Stimulated activated CD8-positive, alpha-beta memory T cell treated with anti-CD3 and anti-CD28 coated beads, Interleukin-4, amount 100 ng/mL, for 24 hours (primary cell): ENCODE data around the gene HAPLN2.
A peak's percentile ranks its signal among the peaks of the same experiment; 100 is the strongest.
"Not testable (repeated sequence)": the region's sequence is repeated elsewhere in the genome, so short reads cannot be mapped to it uniquely, and the experiment has no call there.

Experiments used
- DNase-seq: peaks from one replicate; pipeline ENCODE4 v3.0.0-alpha.2; 2020; ENCODE audit warnings: low read depth

The HAPLN2 gene

DNA sequence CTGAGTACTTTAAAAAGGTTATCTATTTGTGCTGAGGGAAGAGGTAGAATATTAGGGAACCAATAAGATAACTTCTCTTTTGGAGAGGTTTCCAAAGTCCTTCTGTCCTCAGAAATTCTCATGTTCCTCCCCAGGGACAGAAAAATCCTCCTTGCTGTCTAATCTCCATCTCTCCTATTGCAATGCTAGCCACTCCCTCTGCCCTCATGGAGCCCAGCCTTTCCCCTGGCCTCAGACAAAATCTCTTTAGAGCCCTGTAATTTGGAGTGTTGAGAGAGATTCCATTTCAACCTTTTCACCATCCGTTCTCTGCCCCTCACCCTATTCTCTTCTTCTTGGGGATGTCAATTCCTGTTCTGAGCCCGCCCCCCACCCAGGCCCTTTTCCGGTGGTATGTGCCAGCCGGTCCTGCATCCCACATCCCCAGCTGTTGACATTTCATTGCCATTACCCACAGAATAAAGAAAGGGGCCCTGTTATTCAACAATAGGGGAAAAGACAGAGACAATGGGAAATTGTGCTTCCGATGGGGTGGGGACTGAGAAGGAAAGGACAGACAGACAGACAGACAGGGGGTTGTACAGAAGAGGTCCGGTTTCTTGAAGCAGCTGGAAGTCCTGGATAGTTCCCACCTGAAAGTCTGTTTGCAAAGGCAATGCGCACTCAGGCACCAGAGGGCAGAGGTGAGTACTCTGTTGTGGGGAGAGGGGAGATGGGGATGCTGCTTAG lies at the start of gene HAPLN2:
TSS of gene HAPLN2 (plus strand) at position 563 of the 729 bp plus-strand sequence. CDS start 4,076 bp downstream, outside the sequence.
- DNase-seq = no peak

DNA sequence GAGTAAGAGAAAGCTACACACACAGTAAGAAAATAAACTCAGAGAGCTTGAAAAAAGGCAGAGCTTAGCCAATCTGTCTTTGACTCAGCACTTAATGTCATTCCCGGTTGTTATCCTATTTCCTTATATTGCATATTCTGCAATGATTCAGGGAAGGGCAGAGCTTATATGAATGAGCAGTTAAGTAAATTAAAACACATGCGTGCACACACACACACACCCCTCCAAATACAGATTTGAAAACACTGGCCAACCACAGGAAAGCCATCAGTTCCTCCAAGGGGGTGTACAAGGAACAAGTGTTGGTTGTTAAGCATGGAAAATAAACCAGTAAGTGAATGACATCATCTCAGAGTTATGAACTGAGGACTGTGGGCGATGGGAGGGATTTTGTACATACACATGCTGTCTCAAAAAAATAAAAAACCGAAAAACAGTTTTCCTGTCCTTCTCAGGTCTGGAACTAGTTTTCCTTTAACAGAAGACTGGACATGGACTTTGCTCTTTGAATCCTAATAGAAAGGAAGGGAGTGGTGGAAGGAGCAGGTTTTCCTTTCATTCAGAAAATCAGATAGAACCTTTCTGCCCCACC lies 47.9 kb upstream of the HAPLN2 start:
- no peak for DNase-seq

DNA sequence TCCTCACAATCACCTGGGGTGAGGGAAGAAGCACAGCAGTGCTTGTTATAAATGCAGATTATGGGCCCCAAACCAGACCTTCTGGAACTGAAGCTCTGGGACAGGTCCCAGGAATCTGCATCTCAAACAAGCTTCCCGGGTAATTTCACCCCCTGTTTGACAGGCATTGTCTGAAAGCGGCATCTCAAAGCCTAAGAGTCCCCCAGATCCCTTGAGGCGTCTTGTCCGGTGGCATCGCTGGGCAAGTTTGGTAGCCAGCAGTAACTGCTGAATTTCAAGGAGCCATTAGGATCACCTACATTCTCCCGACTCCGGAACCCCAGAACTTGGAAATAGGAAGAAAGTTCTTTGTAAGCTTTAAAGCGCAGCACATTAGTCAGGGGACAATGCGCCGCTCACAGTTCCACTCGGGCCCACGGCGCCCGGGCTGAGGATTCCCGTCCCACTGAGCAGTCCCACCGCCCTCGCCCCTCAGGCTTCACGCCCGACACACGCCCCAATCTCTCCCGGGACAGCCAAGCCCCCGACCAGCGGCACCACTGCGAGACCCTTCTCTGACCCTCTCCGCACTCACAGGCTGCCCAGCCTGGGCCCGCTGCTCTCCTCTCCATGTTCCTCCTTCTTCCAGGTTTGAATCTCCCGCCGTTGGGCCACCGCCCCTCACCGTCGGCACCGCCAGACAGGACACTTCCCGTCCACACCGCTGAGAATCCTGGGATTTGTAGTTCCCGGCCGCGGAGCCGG lies 47.1 kb upstream of the HAPLN2 start, which contains the start of gene IQGAP3:
TSS of gene IQGAP3 (minus strand) at position 647 of the 744 bp plus-strand sequence. CDS start at position 611, 36 bp downstream.
- peak; percentile 53 for DNase-seq

DNA sequence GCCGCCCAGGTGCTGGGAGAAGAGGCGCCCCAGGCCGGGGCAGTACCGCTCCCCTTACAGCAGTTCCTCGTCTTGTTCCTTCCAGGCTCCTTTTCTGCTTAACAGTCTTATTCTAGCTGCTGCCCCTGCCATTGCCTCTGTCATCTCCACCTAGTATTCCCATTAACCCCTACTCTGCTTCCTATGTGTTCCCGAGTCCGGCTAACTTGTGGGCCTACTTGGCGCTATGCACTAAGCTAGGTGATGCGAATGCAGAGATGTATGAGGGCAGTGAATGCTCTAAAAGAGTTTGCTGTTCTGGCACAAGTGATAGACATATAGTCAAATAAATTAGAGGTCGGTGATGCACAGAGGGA lies 46.6 kb upstream of the HAPLN2 start:
- no peak for DNase-seq

DNA sequence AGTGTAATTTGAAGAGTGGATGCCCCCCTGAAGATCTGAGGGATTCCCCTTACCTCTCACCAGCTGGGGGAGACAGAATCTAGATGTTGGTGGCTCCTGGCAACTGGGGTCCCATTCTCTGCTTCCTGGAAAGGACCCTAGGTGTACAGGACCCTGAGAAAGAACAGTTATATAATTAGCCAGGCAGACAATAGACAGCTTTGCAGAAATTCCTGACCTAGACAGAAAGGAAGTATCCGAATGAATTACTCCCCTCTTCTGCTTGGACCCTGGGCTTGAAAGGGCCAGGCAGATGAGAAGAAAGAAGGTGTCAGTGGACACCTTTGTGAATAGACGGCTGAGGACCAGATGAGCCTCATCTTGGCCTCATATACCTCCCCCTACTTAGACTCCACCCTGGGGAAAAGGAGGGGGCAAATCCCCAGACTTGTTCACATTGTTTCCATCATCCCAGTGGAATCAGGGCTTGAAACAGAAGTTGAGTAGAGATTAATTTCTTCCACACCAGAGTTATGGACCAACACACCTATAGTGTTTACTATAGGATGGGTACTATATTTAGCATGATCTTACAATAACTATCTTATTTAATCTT lies 45.1 kb upstream of the HAPLN2 start:
- DNase-seq = no peak

DNA sequence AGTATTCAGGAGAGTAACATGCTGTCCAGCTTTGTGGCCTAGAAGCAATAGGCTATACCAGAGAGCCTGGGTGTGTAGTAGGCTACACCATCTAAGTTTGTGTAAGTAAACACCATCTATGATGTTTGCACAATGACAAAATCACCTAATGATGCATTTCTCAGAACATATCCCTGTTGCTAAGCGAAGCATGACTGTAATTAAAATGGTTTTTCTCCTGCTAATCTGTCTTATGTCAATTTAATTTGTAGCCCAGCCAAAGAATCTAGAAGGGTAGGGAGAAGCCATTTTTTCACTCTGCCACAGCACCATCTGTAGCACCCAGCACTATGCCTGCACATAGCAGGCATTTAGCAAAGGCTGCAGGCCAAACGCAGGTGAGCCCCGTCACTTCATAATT lies 41.7 kb upstream of the HAPLN2 start:
- DNase-seq = no peak

DNA sequence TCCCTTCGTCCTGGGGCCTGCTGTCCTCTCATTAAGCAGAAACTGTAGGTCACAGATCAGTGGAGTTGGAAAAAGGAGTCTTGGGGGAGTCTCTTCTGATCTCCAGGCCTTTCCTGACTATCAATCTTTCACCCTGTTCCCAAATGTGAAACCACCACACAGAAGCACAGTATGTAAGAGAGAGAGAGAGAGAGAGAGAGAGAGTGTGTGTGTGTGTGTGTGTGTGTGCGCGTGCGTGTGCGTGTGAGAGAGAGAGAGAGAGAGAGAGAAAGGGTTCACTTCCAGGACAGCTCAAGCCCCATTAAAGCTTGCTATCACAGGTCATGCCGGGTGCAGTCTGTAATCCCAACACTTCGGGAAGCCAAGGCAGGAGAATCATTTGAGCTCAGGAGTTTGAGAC lies 41.2 kb upstream of the HAPLN2 start:
- DNase-seq = no peak

DNA sequence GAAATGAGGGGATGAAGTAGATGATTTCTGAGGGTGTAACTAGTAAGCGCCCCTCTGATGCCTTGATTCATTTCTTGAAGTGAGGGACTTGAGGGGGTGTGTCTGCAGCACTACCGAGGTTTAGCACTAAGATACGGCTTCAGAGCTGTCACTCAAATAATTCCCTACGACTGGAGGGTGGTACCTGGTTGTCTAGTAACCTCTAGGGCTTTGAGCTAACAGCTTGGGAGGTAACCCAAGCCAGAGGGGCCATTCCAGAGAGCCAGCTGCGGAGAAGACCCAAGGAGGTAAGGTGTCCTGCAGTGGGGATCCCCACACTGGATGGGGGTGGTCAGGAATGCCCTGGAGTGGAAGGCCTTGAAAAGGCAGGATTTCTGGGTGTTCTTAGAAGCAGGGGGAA lies 39.7 kb upstream of the HAPLN2 start, which contains the start of gene TTC24:
TSS of gene TTC24 (plus strand) at position 252 of the 400 bp plus-strand sequence. CDS start 1,642 bp downstream, outside the sequence.
- DNase-seq = no peak

DNA sequence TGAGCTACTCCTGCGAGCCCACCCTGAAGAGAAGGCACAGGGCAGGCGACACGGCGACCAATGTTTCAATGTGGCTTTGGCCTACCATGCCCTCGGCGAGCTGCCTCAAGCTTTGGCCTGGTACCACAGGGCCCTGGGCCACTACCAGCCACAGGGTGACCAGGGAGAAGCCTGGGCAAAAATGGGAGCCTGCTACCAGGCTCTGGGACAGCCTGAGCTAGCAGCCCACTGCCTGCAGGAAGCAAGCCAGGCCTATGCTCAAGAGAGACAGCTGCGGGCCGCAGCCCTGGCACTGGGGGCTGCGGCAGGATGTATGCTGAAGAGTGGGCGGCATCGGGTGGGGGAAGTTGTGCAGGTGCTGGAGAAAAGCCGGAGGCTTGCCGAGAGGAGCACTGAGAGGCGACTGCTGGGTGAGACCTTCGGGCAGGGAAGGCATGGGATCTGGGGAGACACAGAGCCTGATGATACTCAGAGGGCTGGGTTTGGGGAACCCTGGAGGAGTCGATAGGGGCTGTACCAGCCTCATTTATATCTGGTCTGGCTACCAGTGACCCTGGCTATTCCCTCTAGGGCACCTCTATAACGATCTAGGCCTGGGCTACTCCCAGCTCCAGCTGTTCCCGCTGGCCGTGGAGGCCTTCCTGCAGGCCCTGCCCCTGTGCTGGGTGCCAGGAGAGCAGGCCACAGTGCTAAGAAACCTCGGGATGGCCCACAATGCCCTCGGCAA lies 37.4 kb upstream of the HAPLN2 start:
- peak; percentile 55 for DNase-seq

DNA sequence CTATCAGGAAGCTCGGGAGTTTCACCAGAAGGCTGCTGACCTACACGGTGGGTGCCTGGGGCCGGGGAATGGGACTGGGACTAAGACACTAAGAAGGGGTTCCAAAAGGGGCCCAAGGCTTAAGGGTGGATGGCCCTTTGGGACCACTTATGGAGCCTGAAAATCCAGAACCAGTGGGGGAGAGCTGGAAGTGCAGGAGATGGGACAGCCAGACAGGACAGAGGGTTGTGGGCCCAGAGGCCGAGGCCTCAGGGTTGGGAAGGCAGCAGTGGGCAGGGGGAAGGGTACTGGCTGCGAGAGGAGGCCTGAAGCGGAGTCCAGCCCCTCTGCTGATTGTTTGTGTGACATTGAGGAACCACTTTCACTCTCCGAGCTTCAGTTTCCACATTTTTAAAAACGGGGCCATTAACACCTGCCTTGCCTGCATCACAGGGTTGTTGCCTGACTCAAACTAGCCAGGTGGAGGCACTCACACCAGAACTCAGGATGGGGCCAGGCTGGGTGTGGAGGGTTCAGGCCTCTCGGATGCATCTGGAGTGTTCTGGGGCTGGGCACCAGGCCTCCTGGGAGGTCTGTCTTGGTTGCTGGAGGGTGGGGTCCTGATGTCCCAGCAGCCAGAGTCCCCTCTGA lies 36.7 kb upstream of the HAPLN2 start:
- DNase-seq = no peak

DNA sequence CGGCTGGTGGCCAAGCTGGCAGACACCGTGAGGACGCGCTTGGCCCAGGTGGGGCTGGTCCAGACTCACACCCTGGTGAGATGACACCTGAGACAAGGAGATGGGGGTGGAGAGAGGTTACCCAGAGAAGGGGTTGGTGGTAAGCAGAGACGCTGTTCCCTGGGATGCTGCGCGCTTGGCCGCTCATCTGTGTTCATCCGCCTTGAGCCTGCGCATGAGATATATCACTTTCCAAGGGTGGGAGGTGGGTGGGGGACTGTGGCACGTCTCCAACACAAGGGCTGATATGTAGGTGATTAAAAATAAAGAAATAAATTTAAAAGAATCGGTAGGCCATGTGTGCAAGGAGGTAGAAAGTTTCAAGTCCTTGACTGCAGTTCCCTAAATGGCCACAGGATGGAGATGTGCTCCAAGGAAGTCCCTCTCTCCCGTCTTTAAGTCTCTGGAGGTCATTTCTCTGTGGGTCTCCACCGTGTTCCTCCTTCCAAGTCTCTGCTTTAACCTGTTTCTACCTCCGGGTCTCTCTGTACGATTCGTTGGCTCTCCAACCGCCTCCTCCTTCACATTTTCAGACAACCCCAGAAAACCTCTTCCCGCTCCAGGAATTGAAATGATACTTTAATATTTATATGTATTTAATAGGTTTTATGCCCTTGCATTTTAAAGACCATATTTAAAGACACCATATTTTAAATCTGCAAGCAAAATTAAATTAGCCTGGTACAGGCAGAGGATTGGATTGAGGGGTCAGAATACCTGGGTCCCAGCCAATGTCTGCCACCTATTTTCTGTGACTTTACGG lies 35.2 kb upstream of the HAPLN2 start:
- peak; percentile 49 for DNase-seq

DNA sequence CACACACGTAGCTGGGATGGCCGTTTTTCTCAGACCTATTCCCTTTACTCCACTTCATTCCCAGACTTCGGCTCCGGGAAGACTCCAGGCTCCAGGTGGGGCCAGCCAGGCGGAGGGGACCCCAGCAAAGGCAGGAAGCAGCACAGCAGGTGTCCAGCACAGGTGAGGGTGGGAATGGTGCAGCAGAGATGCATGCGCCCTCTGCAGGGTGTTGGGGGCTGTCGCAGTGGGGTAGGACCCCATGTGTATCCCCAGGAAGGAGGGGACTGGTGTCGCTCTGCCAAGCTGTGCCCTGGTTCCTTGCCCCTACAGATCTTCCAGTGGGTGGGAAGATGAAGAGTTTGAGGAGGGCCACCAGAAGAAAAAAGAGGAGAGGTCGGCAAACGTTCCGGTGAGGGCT lies 34.4 kb upstream of the HAPLN2 start:
- no peak for DNase-seq

DNA sequence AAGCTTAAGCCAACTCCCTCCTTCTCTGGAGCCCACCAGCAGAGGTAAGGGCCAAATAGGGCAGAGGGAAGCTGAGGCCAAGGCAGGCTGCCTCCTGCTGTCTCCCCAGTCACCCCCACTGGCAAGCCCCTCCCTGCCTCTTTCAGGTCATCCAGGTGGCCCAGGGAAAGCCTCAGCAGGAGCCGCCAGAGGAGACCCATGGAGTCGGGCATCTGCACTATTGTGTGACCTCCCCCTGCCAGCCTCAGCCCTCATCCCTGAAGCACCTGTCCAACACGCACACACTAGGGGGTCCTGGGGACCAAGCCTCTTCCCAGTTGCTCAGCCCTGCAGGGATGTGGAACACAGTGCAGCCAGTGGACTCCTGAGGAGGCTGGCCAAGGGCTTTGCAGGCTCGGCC lies 32.9 kb upstream of the HAPLN2 start:
- no peak for DNase-seq

DNA sequence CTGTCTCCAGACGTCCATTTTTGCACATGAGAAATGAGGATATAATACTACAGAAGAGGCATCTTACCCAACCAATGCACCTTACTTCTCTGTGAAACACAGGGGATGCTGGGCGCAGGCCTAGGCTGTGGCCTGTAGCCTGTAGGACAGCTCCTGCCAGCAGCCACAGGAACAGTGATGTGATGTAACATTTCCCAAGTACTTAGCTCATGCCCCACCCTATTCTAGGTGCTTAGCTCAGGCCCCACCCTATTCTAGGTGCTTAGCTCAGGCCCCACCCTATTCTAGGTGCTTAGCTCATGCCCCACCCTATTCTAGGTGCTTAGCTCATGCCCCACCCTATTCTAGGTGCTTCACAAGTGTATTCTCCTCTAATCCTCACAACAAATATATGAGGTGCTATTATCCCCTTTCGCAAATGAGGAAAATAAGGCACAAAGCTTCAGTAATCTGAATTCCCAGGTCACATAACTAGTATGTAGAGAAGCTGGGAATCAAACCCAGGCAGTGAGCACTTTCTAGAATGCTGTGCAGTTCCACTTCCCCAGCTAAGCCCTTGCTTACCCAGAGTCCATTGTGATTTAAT lies 32.2 kb upstream of the HAPLN2 start:
- no peak for DNase-seq

DNA sequence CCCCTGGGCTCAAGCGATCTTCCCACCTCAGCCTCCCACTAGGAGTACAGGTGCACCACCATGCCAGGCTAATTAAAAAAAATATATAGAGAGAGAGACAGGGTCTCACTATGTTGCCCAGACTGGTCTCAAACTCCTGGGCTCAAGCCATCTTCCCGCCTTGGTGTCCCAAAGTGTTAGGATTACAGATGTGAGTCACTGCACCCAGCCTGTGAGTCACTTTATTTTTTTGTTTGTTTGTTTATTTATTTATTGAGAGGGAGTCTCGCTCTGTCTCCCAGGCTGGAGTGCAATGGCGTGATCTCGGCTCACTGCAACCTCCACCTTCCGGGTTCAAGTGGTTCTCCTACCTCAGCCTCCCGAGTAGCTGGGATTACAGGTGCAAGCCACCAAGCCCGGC lies 31.3 kb upstream of the HAPLN2 start:
- not testable (repeated sequence) for DNase-seq

DNA sequence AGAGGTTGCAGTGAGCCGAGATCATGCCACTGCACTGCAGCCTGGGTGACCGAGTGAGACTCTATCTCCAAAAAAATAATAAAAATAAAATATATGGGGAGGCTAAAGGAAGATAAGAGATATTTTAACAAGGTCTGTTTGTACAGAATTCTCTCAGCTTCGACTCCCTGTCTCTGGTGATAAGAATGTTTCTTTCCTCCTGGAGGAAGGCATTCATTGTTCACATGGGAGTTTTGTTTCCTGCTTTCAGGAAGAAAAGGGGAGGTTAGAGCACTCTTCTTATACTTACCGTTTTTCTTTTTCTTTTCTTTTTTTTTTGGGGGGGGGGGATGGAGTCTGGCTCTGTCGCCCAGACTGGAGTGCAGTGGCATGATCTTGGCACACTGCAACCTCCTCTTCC lies 29.7 kb upstream of the HAPLN2 start:
- no peak for DNase-seq

DNA sequence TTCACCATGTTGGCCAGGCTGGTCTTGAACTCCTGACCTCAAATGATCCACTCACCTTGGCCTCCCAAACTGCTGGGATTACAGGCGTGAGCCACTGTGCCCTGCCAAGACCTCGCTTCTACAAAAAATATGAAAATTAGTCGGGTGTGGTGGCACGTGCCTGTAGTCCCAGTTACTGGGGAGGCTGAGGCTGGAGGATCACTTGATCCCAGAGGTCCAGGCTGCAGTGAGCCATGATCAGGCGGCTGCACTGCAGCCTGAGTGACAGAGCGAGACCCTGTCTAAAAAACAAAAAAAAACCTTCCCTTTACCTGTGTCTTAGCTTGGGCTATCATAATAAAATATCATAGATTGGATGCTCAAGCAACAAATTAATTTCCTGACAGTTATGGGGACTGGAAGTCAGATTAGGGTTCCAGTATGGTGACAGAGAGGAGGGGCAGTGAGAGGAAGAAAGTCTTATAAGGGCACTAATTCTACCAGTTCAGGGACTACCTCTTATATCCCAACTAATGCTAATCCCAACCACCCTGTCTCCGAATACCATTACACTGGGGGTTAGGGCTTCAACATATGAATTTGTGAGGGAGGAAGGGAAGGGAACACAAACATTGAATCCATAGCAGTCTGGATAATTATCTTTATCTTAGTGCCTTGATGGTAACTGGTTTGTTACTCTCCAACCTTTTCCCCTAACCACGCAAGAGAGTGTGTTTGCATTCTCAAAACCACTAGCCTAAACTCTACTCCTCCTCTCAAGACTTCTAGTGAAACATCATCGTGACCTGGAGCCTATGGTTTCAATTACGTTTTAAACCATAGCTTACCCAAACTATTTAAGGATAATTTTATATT lies 28.7 kb upstream of the HAPLN2 start:
- DNase-seq = no peak

DNA sequence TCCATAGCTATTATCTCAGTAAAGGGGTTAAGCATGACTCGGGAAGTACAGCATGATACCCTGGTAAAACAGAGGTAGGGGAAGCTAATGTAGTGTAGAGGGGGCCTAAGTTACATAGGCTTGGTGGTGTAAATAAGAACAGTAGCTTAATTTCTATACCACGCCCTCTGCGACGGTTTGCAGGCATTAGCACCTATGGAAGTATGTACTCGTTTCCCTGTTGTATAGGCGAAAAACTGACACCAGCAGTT lies 28.1 kb upstream of the HAPLN2 start:
- DNase-seq = no peak

DNA sequence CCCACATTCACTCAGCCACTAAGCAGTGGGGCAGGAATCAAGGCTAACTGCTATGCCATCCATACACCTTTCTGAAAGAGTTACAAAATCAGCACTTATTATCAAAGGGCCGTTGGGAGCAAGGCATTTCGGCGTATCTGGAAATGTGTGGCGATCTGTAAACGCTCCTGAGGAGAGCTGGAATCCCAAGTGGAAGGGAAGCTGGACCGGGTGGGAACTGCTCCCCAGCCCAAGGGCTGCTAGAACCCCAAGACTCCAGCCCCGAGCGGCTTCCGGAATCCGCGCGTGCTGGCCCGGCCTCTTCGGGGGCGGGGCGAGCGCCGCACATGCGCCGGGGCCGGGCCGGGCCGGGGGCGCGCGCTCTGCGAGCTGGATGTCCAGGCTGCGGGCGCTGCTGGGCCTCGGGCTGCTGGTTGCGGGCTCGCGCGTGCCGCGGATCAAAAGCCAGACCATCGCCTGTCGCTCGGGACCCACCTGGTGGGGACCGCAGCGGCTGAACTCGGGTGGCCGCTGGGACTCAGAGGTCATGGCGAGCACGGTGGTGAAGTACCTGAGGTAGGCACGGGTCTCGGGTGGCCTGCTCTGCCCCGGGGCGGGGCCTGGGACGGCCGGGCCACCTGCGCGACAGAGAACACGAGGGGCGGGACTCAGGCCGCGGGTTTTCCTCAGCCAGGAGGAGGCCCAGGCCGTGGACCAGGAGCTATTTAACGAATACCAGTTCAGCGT lies 27.6 kb upstream of the HAPLN2 start, which contains the start of gene NAXE:
TSS of gene NAXE (plus strand) at position 345 of the 726 bp plus-strand sequence. CDS start at position 374, 29 bp downstream.
- DNase-seq = peak; percentile 57
